ENCODE measurements around the gene POP4. TPM values are rescaled to one million over a fixed set of nuclear protein-coding genes. Genes with fewer than 3 reads are reported as not detected.
"Not testable (repeated sequence)": the region's sequence is repeated elsewhere in the genome, so short reads cannot be mapped to it uniquely, and the experiment has no call there.

Gene POP4
- total RNA-seq, 1 donor: 81.6 TPM

DNA sequence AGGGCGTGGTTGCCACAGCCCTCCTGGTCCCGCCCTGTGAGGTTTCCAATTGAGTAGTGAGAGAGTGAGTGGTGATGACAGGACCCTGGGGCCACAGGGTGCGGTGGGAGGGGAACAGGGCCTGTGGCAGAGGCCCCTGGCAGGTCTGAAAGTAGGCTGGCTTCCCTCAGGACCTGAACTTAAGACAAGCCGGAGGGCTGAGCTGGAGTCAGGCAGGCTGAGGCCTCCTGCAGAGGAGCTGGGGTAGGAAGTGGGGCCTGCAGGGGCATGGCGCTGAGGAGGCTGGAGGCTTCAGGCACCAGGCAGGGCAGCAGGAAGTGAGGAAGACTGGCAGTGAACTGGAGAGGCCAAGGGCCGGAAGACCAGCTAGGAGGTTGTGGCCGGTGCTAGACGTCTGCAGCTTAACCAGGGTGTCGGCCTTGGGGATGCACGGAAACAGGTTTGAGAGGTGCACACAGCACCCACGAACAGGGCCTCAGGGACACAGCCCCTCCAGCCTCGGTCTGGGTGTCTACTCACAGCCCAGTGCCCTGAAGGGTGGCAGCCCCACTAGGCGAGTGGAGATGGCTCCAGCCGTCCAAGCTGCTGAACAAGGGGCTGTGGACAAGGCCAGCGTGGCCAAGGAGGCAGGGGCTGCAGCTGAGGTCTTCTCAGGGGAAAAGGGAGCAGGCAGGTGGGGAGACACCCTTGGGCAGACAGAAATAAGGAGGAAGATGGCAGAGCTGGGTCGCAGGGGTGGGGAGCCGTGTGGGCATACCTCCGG, 17.8 kb downstream of the POP4 start:
- DNase-seq (ENCODE audit: low read depth): no peak
- no peak for TF ChIP-seq CTCF (IDR thresholded peaks at IDR 0.05; ENCODE audit: insufficient read depth, low read depth, low read length)
- no peak overlapping the region for H3K4me3 ChIP-seq (ENCODE audit: low read depth, low read length)

GRCh38 chr19:29624489-29625185, 18.6 kb downstream of the POP4 start:
- no peak overlapping the region for H3K4me3 ChIP-seq (ENCODE audit: low read depth, low read length)
- DNase-seq (ENCODE audit: low read depth): no peak
- no peak for TF ChIP-seq CTCF (IDR thresholded peaks at IDR 0.05; ENCODE audit: insufficient read depth, low read depth, low read length)

- DNase-seq (ENCODE audit: low read depth): no peak
- no peak overlapping the region for H3K4me3 ChIP-seq (ENCODE audit: low read depth, low read length)
- TF ChIP-seq CTCF (IDR thresholded peaks at IDR 0.05; ENCODE audit: insufficient read depth, low read depth, low read length): no peak
These were observed 19.1 kb downstream of the POP4 start for GRCh38 chr19:29625186-29625651.

DNA sequence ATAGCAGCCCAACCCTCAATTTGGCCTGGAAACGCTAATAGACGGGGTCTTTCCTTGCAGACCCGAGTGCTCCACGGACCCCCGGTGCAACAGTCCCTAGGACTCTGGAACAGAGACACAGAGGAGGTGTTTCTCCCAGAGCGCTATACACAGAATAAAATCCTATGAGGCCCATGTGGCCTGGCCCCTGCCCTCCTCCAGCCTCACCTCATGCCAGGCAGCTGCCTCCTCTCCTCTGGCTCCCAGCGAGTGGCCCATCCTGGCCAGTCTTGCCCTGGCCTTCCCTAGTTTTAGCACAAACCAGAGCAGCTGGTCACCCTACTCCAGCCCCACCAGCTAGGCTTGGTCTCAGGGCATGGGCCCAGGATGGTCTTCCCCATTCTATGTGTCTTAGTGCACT, 20.3 kb downstream of the POP4 start:
- DNase-seq (ENCODE audit: low read depth): no peak
- H3K4me3 ChIP-seq (ENCODE audit: low read depth, low read length): no peak overlapping the region
- TF ChIP-seq CTCF (IDR thresholded peaks at IDR 0.05; ENCODE audit: insufficient read depth, low read depth, low read length): no peak

GRCh38 chr19:29626832-29627231, 20.7 kb downstream of the POP4 start:
- not testable (repeated sequence) for H3K4me3 ChIP-seq (ENCODE audit: low read depth, low read length); DNase-seq (ENCODE audit: low read depth)

DNA sequence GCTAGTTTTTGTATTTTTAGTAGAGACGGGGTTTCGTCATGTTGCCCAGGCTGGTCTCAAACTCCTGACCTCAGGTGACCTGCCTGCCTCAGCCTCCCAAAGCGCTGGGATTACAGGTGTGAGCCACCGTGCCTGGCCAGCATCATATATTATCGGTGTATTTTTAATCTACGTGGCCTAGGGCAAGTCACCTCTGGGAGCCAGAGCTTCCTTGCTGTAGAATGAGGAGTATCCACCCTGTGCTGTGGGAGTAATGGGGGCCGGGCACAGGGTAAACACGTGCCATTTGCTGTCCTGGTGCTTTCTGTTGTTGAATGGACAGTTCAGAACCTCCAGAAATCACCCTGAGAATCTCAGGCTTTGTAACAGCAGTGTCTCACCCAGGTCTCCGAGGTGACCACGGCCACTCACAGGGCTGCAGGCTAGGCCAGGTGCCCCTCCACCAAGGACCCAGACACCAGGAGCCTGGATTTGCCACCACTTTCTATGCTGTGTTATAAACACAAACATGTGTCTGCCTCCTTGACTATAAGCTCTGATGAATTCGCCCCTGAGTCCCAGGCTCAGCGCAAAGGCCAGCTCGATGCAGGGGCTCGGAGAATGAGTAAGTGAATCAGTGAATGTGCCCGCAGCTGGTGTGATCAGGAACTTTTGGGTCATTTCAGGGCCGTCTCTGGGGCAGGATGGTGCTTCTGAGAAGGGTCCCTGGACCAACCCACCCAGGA, 22.7 kb downstream of the POP4 start:
- H3K4me3 ChIP-seq (ENCODE audit: low read depth, low read length): no peak overlapping the region
- DNase-seq (ENCODE audit: low read depth): no peak
- TF ChIP-seq CTCF (IDR thresholded peaks at IDR 0.05; ENCODE audit: insufficient read depth, low read depth, low read length): no peak
